GM03348 (cell line): ENCODE measurements around the gene BTNL3.
"Not testable (repeated sequence)": the region's sequence is repeated elsewhere in the genome, so short reads cannot be mapped to it uniquely, and the experiment has no call there.

ENCODE experiments used
- DNase-seq: peaks from one replicate; pipeline ENCODE4 v3.0.0; 2012; ENCODE audit warnings: low spot score

Gene BTNL3

GRCh38 chr5:180988592-180988991 is at the start of gene BTNL3:
TSS of gene BTNL3 (plus strand) at chr5:180988846. CDS start at chr5:180989029, 183 bp downstream.
- no peak for DNase-seq

GRCh38 chr5:180950291-180950949 is 38.2 kb upstream of the BTNL3 start:
- peak; percentile 33 for DNase-seq

GRCh38 chr5:180959661-180960060 is 29.0 kb upstream of the BTNL3 start:
- DNase-seq, result no peak

DNA sequence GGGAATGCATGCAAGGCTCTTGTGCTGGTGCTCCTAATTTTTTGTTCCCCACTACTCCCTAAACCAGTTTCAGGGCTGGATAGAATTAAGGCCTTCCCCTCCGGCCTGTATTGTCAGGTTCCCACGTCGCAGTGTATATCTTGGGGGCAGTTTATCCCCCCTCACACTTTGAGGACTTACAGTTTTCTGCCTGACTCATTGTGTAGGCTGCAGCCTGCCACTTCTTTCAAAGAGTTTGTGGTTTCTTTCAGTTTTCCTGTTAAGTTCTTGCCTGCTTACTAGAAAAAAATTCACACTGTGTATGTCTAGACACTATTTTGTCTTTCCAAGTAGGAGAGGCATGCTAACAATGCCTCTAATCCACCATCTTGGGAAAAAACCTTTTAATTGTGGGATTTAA is 28.4 kb upstream of the BTNL3 start:
- DNase-seq, result no peak

GRCh38 chr5:180969406-180969805 is 19.2 kb upstream of the BTNL3 start:
- no peak for DNase-seq

DNA sequence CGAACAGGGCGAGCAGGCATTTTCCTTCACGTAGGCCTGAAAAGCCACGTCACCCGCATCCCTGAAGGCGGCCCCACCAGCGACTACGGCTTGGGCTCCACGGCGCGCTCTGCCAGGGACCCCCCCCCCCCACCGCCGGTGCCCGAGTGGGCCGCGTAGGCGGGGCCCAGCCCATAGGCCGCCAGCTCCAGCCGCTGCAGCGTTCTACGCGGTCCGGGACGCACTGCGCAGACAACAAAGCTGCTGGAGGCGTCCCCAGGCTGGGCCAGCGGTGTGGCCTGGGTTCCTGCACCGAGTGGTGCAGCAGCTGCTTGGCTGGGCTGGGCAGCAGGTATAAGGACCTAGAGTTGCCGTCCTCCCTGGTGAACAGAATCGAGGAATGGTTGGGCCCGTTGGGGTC is 18.3 kb upstream of the BTNL3 start:
- no peak for DNase-seq

DNA sequence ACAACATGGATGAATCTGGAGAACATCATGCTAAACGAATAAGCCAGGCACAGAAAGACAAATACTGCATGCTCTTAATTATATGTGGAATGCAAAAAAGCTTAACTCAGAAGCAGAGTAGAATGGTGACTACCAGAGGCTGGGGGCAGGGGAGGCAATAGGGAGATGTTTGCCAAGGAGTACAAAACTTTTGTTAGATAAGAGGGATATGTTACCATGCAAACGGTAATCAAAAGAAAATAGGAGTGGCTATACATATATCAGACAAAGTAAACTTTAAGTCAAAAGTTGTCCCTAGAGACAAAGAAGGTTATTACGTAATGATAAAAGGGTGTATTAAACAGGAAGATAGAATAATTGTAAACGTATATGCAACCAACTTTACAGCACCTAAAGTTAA is 17.8 kb upstream of the BTNL3 start:
- DNase-seq, result no peak

GRCh38 chr5:180974612-180975315 is 13.9 kb upstream of the BTNL3 start:
- no peak for DNase-seq

DNA sequence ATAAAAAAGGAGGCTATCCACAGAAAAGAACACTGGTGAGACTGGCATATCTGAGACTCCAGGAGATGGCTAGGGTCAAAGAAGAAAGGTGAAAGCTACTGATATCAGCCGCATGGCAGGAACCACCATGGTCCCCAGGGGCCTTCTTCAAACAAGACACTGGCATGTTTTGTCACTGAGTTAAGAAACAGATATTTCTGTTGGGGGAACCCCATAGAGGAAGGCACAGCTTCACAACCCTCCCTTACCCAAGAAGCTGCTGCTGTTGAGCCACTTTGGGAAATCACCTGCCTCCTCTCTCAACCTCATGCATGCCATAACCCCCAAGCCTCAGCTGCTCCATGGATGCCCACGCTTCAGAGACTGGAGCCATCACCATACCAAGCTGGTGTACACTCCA is 13.3 kb upstream of the BTNL3 start:
- no peak for DNase-seq

DNA sequence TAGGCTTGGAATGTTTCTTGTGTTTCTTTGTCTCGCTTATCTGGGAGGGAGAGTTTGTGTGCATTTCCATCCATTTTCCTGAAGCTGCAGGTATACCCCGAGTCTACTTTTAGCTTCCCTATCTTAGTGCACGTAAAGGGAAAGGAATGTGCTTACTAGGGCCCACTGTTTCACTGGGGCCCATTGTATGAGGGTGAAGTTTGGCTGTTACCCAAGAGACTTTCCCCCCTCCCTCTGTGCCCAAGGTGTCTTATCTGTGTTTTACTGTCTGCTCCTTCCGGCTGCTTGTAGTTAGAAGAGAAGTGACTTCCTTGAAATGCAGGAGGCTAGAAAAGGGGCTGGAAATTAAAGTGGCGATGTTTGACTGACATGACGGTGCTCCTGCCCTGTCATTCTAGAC is 12.1 kb upstream of the BTNL3 start:
- no peak for DNase-seq

DNA sequence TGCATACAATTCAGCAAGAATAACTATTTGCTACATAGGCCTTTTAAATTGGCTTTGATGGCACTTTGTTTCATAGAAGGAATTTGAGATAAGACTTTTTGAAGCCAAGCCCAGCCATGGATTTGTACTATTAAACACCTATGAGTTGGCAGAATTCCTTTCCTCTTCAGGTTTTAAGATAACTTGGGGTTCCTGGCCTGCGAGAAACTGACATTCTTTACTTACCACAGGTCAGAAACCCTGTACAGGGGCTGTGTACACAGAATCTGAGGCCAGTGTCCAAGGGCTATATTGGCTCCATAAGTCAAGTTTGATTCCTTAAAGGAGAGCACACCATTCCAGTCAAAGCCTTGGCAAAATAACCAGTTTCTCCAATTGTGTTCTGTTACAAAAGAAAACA is 10.8 kb upstream of the BTNL3 start:
- DNase-seq, result no peak

DNA sequence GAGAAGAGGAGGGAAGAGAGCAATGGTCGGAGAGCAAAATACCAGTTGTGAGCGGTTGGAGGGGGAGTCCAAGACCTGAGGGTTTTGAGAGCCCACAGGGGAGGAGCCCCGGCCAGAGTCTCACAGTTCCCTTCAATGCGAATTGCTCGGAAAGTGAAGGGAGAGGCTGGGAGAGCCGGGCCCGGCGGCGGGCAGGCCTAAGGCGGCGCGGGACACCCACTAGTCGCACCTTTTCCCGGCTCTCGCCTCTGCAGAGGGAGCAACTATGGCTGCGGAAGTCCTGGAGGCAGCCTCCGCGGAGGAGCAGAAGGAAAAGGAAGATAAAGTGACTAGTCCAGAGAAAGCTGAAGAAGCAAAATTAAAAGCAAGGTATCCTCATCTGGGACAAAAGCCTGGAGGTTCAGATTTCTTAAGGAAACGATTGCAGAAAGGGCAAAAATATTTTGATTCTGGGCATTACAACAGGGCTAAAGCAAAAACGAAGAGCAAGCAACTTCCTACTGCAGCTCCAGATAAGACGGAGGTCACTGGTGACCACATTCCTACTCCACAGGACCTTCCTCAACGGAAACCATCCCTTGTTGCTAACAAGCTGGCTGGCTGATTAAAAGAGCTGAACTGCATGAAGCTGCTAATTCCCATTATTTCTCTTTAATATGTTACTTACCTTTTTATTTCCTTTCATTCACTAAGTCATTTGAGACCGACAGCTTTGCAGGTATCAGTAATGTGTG is 6.5 kb upstream of the BTNL3 start:
- no peak for DNase-seq

- DNase-seq, result no peak
Measured at GRCh38 chr5:180988016-180988415, 630 bp upstream of the BTNL3 start.

GRCh38 chr5:180990086-180990881 is 1.6 kb downstream of the BTNL3 start:
- DNase-seq, result no peak

- no peak for DNase-seq
Measured at GRCh38 chr5:180990882-180991242, 2.2 kb downstream of the BTNL3 start.

- no peak for DNase-seq
Measured at GRCh38 chr5:181001947-181002346, 13.3 kb downstream of the BTNL3 start.

- no peak for DNase-seq
Measured at GRCh38 chr5:181005791-181006190, 17.1 kb downstream of the BTNL3 start.

- DNase-seq, result no peak
Measured at GRCh38 chr5:181008136-181008535, 19.5 kb downstream of the BTNL3 start.

DNA sequence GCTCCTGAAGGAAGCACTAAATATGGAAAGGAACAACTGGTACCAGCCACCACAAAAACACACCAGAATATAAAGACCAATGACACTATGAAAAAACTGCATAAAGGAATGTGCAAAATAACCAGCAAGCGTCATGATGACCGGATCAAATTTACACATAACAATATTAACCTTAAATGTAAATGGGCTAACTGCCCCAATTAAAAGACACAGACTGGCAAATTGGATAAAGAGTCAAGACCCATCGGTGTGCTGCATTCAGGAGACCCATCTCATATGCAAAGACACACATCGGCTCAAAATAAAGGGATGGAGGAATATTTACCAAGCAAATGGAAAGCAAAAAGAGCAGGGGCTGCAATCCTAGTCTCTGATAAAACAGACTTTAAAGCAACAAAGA is 21.4 kb downstream of the BTNL3 start:
- not testable (repeated sequence) for DNase-seq

GRCh38 chr5:181014654-181015053 is 26.0 kb downstream of the BTNL3 start:
- DNase-seq, result not testable (repeated sequence)

DNA sequence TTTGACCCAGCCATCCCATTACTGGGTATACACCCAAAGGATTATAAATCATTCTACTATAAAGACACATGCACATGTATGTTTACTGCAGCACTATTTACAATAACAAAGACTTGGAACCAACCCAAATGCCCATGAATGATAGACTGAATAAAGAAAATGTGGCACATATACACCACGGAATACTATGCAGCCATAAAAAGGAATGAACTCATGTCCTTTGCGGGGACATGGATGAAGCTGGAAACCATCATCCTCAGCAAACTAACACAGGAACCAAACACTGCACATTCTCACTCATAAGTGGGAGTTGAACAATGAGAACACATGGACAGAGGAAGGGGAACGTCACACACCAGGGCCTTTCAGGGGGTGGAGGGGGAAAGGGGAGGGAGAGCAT is 28.8 kb downstream of the BTNL3 start:
- not testable (repeated sequence) for DNase-seq

DNA sequence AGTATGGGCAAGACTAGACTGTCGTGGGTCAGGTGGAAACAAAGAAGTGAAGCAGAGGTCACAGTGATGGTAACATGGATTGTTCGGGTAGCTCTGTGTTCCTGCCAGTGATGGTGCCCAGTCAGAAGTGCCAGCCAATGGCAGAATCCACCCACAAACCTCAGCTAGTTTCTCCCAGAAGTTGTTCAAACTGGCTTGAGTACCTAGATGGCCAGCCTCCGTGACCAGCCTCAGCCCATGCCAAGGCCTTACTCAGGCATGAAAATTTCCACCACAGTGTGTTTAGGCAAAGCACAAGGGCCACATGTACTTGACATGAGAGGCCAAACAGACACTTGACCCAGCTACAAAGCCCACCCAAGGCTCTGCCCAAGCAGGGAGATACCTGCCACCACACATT is 32.0 kb downstream of the BTNL3 start:
- no peak for DNase-seq
